SK-N-MC (cell line): ENCODE data around the gene IL32.
A peak's percentile ranks its signal among the peaks of the same experiment; 100 is the strongest.

ENCODE experiments used
- DNase-seq: peaks from one replicate; pipeline ENCODE4 v3.0.0-alpha.2; 2011; ENCODE audit warnings: low read depth, low spot score
- H3K27ac ChIP-seq: fragments of 200-600 bp; sonication (generic); 2 replicates; pipeline ENCODE4 v1.5.1; 2016; ENCODE audit warnings: mixed run types
- H3K36me3 ChIP-seq: fragments of 200-600 bp; sonication (generic); 2 replicates; pipeline ENCODE4 v1.6.1; 2017; ENCODE audit warnings: antibody characterized with exemption, low read length, mixed read lengths; ENCODE audit not compliant: insufficient read depth
- H3K4me3 ChIP-seq: fragments of 200-600 bp; sonication (generic); 2 replicates; pipeline ENCODE4 v1.5.1; 2016
- H3K9ac ChIP-seq: fragments of 200-600 bp; sonication (generic); 2 replicates; pipeline ENCODE4 v1.8.0; 2017; ENCODE audit warnings: mixed run types, mixed read lengths; ENCODE audit not compliant: insufficient read length
- H3K9me3 ChIP-seq: fragments of 200-600 bp; sonication (generic); 2 replicates; pipeline ENCODE4 v1.6.1; 2017; ENCODE audit warnings: low read depth, mild to moderate bottlenecking, antibody characterized with exemption, low read length, moderate library complexity, mixed read lengths
- EZH2 ChIP-seq: fragments of 200-600 bp; sonication (generic); IDR thresholded peaks from one replicate; pipeline ENCODE4 v1.6.1; 2017; ENCODE audit warnings: antibody characterized with exemption
- FOXP2 ChIP-seq: optimal IDR thresholded peaks from 2 replicates; pipeline ENCODE3; 2011; ENCODE audit warnings: mild to moderate bottlenecking, moderate library complexity; ENCODE audit not compliant: insufficient read depth; ENCODE audit errors: extremely low read length, control extremely low read depth
- POLR2AphosphoS5 ChIP-seq: IDR thresholded peaks from 2 replicates; pipeline ENCODE4 v1.6.1; 2012; ENCODE audit warnings: mild to moderate bottlenecking, low read depth, low read length, borderline replicate concordance

IL32 gene

GRCh38 chr16:3026609-3027488 lies 38.6 kb upstream of the IL32 start:
- no peaks in the 10 kb centered on the region for H3K9me3 ChIP-seq
- no peak overlapping the region for H3K4me3 ChIP-seq
- peaks cover 15% of the 10 kb centered on the region; the same call in 1 of the 2 replicates for H3K36me3 ChIP-seq
- no peak overlapping the region for H3K9ac ChIP-seq
- TF ChIP-seq EZH2 (no peak), FOXP2 (no peak), POLR2AphosphoS5 (no peak)
- no peak for DNase-seq
- no peak overlapping the region for H3K27ac ChIP-seq

GRCh38 chr16:3027489-3027795 lies 38.0 kb upstream of the IL32 start:
- Histone ChIP-seq H3K27ac (no peak overlapping the region), H3K36me3 (peaks cover 15% of the 10 kb centered on the region; the same call in 1 of the 2 replicates), H3K4me3 (no peak overlapping the region), H3K9me3 (no peaks in the 10 kb centered on the region), H3K9ac (no peak overlapping the region)
- TF ChIP-seq POLR2AphosphoS5, result no peak
- no peak for TF ChIP-seq FOXP2
- TF ChIP-seq EZH2, result no peak
- no peak for DNase-seq

- Histone ChIP-seq H3K4me3 (peak overlapping the region; percentile 43), H3K27ac (no peak overlapping the region), H3K36me3 (peaks cover 15% of the 10 kb centered on the region; the same call in 1 of the 2 replicates), H3K9me3 (no peaks in the 10 kb centered on the region), H3K9ac (no peak overlapping the region)
- no peak for DNase-seq
- TF ChIP-seq POLR2AphosphoS5 (peak; percentile 51; the same call in 1 of the 2 replicates), EZH2 (no peak), FOXP2 (no peak)
Measured at GRCh38 chr16:3027983-3028715, 37.3 kb upstream of the IL32 start.

- peaks cover 15% of the 10 kb centered on the region; the same call in 1 of the 2 replicates for H3K36me3 ChIP-seq
- TF ChIP-seq FOXP2 (no peak), EZH2 (no peak), POLR2AphosphoS5 (no peak)
- DNase-seq, result no peak
- no peak overlapping the region for H3K27ac ChIP-seq
- no peak overlapping the region for H3K9ac ChIP-seq
- H3K4me3 ChIP-seq, result peak overlapping the region; percentile 72
- H3K9me3 ChIP-seq, result no peaks in the 10 kb centered on the region
Measured at GRCh38 chr16:3028716-3029319, 36.6 kb upstream of the IL32 start.

GRCh38 chr16:3029491-3030221 lies 35.8 kb upstream of the IL32 start:
- DNase-seq, result no peak
- Histone ChIP-seq H3K9me3 (no peaks in the 10 kb centered on the region), H3K27ac (no peak overlapping the region), H3K4me3 (peak overlapping the region; percentile 72), H3K9ac (no peak overlapping the region), H3K36me3 (peaks cover 15% of the 10 kb centered on the region; the same call in 1 of the 2 replicates)
- TF ChIP-seq EZH2 (peak; percentile 14), FOXP2 (no peak)

GRCh38 chr16:3030222-3031212 lies 34.9 kb upstream of the IL32 start:
- Histone ChIP-seq H3K36me3 (peaks cover 15% of the 10 kb centered on the region; the same call in 1 of the 2 replicates), H3K27ac (no peak overlapping the region), H3K4me3 (no peak overlapping the region; the same call in 1 of the 2 replicates), H3K9ac (no peak overlapping the region), H3K9me3 (no peaks in the 10 kb centered on the region)
- no peak for DNase-seq
- TF ChIP-seq EZH2 (no peak), FOXP2 (no peak), POLR2AphosphoS5 (no peak)

GRCh38 chr16:3032624-3033023 lies 32.8 kb upstream of the IL32 start:
- Histone ChIP-seq H3K9ac (no peak overlapping the region), H3K36me3 (no peaks in the 10 kb centered on the region), H3K27ac (no peak overlapping the region), H3K4me3 (no peak overlapping the region), H3K9me3 (no peaks in the 10 kb centered on the region)
- no peak for TF ChIP-seq POLR2AphosphoS5
- TF ChIP-seq FOXP2, result no peak
- no peak for TF ChIP-seq EZH2
- no peak for DNase-seq
